ENCODE results near the gene MAP7.

Gene MAP7

GRCh38 chr6:136370988-136371728 lies 179.1 kb downstream of the MAP7 start:
- no peak for DNase-seq

DNA sequence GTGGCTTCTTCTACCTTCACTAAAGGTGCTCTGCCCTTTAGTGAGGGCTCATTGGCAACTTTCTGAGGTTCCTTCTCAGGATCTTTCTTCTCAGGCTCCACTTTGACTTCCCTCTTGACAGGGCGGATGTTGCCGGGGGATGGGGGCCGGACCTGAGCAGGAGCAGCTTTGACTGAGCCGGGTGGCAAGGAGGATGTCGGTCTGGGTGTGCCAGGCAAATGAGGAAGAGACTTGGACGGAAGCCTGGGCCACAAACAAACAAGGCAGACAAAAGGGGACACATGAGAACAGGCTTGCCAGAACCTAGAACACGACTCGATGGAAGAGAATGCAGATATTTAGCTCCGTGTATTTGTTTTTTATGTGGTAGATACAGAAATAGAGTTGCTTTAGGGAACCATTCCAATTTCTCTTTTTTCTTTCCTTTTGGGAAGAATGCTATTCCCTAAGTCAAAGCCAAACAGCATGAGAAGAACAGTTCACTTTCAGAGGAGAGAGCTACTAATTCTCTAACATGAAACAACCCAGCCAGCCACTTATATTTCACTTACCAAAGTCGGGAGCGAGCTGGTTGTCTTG lies 184.4 kb downstream of the MAP7 start:
- DNase-seq = no peak

- DNase-seq = no peak
Measured at GRCh38 chr6:136362421-136363356, 187.5 kb downstream of the MAP7 start.

DNA sequence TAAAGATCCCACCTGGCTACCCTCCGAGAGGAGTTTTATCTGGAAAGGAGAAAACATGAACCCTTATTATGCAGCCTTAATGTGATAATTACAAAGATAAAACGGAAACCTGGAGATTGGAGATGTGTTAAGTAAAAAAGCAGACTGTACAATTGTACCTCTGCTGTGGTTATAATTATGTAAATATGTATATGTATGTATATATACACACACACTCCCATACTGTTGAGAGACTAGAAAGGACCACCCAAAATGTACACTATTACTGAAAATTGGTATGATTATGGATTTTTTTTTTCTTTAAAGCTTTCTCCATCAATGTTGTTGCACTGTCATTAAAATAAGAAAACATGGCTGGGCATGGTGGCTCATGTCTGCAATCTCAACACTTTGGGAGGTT lies 188.4 kb downstream of the MAP7 start:
- no peak for DNase-seq

GRCh38 chr6:136360783-136361182 lies 189.4 kb downstream of the MAP7 start:
- no peak for DNase-seq

- no peak for DNase-seq
Measured at GRCh38 chr6:136359851-136360250, 190.4 kb downstream of the MAP7 start.

GRCh38 chr6:136351518-136352110 lies 198.6 kb downstream of the MAP7 start:
- DNase-seq = no peak

- no peak for DNase-seq
Measured at GRCh38 chr6:136350914-136351313, 199.3 kb downstream of the MAP7 start.

GRCh38 chr6:136347847-136348246 lies 202.4 kb downstream of the MAP7 start:
- no peak for DNase-seq

GRCh38 chr6:136345145-136345544 lies 205.1 kb downstream of the MAP7 start:
- no peak for DNase-seq

DNA sequence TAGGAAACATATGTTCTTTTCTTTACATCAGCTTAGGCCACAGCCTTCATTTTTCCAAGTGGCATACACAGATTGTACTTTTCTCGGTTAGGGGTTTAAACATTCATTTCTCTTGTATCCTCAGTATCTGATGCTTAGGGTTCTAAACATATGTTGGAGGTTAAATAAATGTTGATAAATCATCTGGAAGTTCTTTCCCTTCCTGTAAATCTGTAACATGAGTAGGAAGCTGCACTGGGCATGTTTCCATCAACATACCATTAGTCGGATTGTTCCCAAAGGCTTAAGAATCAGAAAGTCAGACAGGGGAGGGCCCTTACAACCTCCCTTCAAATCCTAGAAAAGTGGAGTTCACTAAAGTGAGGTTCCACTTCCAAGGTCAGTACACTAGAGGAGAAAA lies 205.8 kb downstream of the MAP7 start:
- DNase-seq = no peak

DNA sequence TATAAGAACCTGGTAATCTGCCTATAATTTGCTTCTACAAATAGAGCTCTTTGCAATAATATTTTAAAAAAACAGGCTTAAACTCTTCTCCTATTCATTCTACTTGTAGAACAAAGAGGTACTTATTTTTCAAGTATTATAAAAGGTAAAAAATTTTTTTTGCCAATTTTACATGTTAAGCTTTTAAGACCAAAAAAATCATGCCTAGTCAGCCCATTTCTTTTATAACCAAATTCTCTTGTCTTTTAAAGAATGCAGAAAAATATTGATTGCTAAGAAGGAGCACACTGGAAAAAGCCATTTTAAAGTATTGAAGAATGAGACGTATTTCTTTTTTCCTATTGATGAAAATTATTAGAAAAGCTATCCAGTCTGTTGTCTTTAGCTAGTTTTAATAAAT lies 206.5 kb downstream of the MAP7 start:
- DNase-seq = no peak

DNA sequence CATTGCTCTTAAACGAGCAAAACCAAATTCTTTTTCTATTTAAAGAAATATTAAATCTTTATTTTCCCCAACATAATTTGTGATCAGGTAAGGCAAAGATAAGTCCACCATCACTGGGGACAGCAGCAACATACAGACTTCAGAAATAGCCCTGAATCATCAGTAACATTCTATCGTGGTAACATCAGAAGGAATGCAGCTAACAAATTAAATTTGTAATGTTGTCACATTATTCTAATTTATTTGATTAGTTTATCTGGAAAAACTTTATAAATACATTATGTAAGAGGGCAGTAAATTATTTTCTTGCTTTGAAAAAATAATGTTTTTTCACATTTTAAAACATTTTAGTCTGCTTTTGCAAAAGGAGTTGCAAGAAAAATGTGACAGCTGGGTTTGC lies 206.9 kb downstream of the MAP7 start:
- DNase-seq = no peak

GRCh38 chr6:136341967-136342366 lies 208.3 kb downstream of the MAP7 start:
- no peak for DNase-seq

DNA sequence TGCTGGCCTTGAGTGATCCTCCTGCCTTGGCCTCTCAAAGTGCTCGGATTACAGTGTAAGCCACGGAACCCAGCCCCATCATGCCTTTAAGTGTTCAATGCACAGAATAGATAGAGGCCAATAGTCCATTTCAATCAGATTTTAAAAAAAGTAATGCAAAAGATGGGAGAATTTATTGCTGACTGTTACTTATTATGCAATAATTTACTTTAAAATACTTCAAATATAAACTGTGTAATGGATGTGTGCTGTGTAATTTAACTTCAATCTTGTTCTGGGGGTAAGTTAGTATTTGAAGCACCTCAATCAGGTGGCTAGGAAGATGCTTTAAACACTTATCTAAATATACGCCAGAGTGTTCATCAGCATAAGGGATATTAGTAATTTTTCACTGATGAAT lies 208.9 kb downstream of the MAP7 start:
- DNase-seq = no peak

GRCh38 chr6:136338486-136338885 lies 211.7 kb downstream of the MAP7 start:
- no peak for DNase-seq

DNA sequence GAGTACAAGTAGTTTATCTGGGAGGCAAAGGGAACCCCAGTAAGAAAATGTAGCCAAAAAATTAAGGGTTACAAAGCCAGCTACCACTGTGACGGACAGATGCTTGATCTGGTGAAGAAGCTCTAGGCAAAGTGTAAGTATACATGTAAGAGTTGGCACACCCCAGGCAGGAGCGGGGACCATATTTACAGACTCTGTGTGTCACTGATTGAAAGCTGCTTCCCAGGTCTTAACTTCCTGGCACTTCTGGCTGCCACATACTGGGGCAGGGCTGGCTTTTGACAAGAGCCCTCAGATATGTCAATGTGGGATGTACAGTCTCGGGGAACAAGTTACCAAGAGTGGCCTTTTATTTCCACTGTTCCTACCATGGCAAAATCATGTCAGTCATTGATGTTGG lies 212.6 kb downstream of the MAP7 start:
- DNase-seq = no peak

GRCh38 chr6:136337121-136337520 lies 213.1 kb downstream of the MAP7 start:
- DNase-seq = no peak

DNA sequence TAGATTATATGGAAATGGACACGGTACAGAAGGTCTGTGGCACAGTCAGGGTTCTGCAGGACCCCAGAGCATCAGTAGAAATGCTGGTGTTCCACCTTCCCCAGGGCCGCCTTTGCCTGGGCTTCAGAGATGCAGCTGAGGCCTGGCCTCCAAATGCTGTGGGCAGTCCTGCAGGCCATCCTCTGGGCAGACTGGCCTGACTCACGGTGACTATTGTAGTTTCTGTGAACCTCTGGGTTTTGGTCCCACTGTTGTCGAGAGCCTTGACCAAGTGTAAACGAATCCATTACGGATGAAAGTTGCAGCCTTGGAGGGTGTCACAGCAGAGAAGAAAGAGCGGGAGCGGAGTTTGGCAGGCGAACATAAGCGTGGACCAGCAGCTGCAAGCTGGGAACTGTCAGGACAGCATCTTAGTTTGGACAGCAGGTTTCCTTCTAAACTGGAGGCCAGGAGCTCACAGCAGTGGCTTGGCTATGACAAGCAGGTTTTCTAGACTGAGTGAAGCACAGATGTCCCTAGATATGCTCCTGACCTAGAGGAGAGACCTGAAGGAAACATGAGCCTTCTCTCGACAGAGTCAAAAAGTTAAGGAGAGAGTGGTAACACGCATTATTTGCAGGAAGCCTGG lies 214.4 kb downstream of the MAP7 start:
- DNase-seq = no peak

DNA sequence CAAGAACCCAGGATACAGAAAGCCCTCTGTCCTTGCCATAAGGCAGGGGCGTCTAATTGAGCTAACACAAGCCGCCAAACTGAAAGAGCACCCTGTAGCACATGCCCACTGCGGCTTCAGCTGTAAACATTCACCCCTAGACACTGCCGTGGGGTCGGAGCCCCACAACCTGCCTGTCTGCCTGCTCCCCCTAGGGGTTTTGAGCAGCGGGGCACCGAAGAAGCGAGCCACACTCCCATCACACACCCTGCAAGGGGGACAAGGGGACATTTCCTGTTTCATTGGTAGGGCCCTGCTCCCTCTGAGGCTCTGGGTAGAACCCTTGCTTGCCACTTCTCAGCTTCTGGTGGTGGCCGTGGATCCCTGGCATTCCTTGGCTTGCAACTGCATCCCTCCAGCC lies 215.4 kb downstream of the MAP7 start:
- no peak for DNase-seq

- DNase-seq = no peak
Measured at GRCh38 chr6:136334465-136334846, 215.8 kb downstream of the MAP7 start.

- no peak for DNase-seq
Measured at GRCh38 chr6:136333824-136334464, 216.3 kb downstream of the MAP7 start.
